ENCODE results near the gene NET1. TPM values are rescaled to one million over a fixed set of nuclear protein-coding genes. Genes with fewer than 3 reads are reported as not detected.

The NET1 gene
- total RNA-seq, 1 donor from 2014 or later, result 90.5 TPM

DNA sequence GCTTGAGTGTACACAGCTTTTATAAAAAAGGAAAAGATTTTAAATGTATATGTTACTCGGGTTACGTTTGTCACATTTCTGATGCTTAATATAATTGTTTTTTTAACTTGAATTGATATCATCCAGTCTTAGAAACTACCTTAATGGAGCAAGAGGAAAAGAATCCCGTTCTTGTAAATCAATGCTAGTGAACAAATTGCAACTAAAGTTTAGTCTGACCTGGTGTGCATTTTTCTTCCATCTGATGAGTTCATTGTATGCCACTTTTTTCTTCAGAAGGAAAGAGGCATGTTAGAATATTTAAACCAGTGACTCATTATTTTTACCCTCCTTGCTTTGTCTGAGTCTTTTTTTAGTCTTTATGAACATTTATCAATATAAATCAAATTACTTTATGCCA is 34.7 kb downstream of the NET1 start:
- Histone ChIP-seq H4K20me1 (ENCODE audit: low read depth) (peaks cover 3% of the 10 kb centered on the region), H3K4me3 (peak overlapping the region; percentile 44), H3F3A (ENCODE audit: low read depth) (peaks cover 10% of the 10 kb centered on the region), H3K4me1 (peaks cover 25% of the 10 kb centered on the region), H3K9ac (no peak overlapping the region), H2AFZ (replicated peaks) (no peak overlapping the region), H3K27ac (no peak overlapping the region), H3K36me3 (peaks cover 8% of the 10 kb centered on the region), H3K27me3 (no peaks in the 10 kb centered on the region), H3K9me3 (ENCODE audit: low read depth) (no peaks in the 10 kb centered on the region), H3K4me2 (peak overlapping the region; percentile 75), H3K79me2 (ENCODE audit: low read depth) (peaks cover 55% of the 10 kb centered on the region)
- Mint-ChIP-seq H3K4me3 (peak overlapping the region; percentile 86), H3K36me3 (peaks cover 3% of the 10 kb centered on the region), H3K4me1 (peaks cover 25% of the 10 kb centered on the region), H3K9me3 (no peaks in the 10 kb centered on the region), H3K27me3 (ENCODE audit: insufficient read depth, low read depth) (no peaks in the 10 kb centered on the region), H3K27ac (no peak overlapping the region)
- no peak for DNase-seq (ENCODE audit: low spot score)
- no peak for TF ChIP-seq EZH2 (IDR thresholded peaks at IDR 0.05)
- no peak for TF ChIP-seq EZH2phosphoT487 (IDR thresholded peaks at IDR 0.05)
- no peak for TF ChIP-seq CTCF (IDR thresholded peaks at IDR 0.05)

- Histone ChIP-seq H3K27me3 (no peaks in the 10 kb centered on the region), H3K4me1 (peaks cover 25% of the 10 kb centered on the region), H3K36me3 (peaks cover 13% of the 10 kb centered on the region), H3K4me3 (peak overlapping the region; percentile 44), H3K9ac (no peak overlapping the region), H3K9me3 (ENCODE audit: low read depth) (no peaks in the 10 kb centered on the region), H4K20me1 (ENCODE audit: low read depth) (peaks cover 3% of the 10 kb centered on the region), H3F3A (ENCODE audit: low read depth) (peaks cover 10% of the 10 kb centered on the region), H3K4me2 (peak overlapping the region; percentile 75), H3K27ac (no peak overlapping the region), H2AFZ (replicated peaks) (no peak overlapping the region), H3K79me2 (ENCODE audit: low read depth) (peaks cover 49% of the 10 kb centered on the region)
- peaks cover 6% of the 10 kb centered on the region for H3K36me3 Mint-ChIP-seq
- H3K4me3 Mint-ChIP-seq, result peak overlapping the region; percentile 71
- DNase-seq (ENCODE audit: low spot score), result peak; percentile 33
- no peaks in the 10 kb centered on the region for H3K9me3 Mint-ChIP-seq
- TF ChIP-seq EZH2 (IDR thresholded peaks at IDR 0.05) (no peak), CTCF (IDR thresholded peaks at IDR 0.05) (no peak), EZH2phosphoT487 (IDR thresholded peaks at IDR 0.05) (no peak)
- H3K27me3 Mint-ChIP-seq (ENCODE audit: insufficient read depth, low read depth), result no peaks in the 10 kb centered on the region
- H3K4me1 Mint-ChIP-seq, result peaks cover 25% of the 10 kb centered on the region
- H3K27ac Mint-ChIP-seq, result no peak overlapping the region
Observed at GRCh38 chr10:5447611-5448071, 35.3 kb downstream of the NET1 start.

GRCh38 chr10:5448333-5449001 is 36.1 kb downstream of the NET1 start:
- Mint-ChIP-seq H3K36me3 (peaks cover 9% of the 10 kb centered on the region), H3K9me3 (no peaks in the 10 kb centered on the region), H3K4me1 (peaks cover 25% of the 10 kb centered on the region), H3K27me3 (ENCODE audit: insufficient read depth, low read depth) (no peaks in the 10 kb centered on the region), H3K4me3 (peak overlapping the region; percentile 13), H3K27ac (no peak overlapping the region)
- H4K20me1 ChIP-seq (ENCODE audit: low read depth), result peaks cover 3% of the 10 kb centered on the region
- H3K4me1 ChIP-seq, result peaks cover 25% of the 10 kb centered on the region
- H3K4me3 ChIP-seq, result peak overlapping the region; percentile 44
- H3K9ac ChIP-seq, result no peak overlapping the region
- H3K79me2 ChIP-seq (ENCODE audit: low read depth), result peaks cover 44% of the 10 kb centered on the region
- no peak overlapping the region for H3K27ac ChIP-seq
- H3K4me2 ChIP-seq, result peak overlapping the region; percentile 75
- DNase-seq (ENCODE audit: low spot score), result no peak
- H3K9me3 ChIP-seq (ENCODE audit: low read depth), result no peaks in the 10 kb centered on the region
- H2AFZ ChIP-seq (replicated peaks), result no peak overlapping the region
- peaks cover 10% of the 10 kb centered on the region for H3F3A ChIP-seq (ENCODE audit: low read depth)
- H3K36me3 ChIP-seq, result peaks cover 18% of the 10 kb centered on the region
- TF ChIP-seq CTCF (IDR thresholded peaks at IDR 0.05) (no peak), EZH2phosphoT487 (IDR thresholded peaks at IDR 0.05) (no peak), EZH2 (IDR thresholded peaks at IDR 0.05) (no peak)
- no peaks in the 10 kb centered on the region for H3K27me3 ChIP-seq

Measured in neural progenitor cell (in vitro differentiated cells).